NCI-H1436 treated with DMSO at 0.1 percent for 48 hours (cell line): Measurements from ENCODE around the gene MPC2.

Experiments
- DNase-seq: peaks from one replicate; lab custom pipeline; 2025; lab: John Stamatoyannopoulos, UW

The MPC2 gene

GRCh38 chr1:167936930-167937708 is at the start of gene MPC2:
MPC2 (minus strand) TSS chr1:167937072; CDS start chr1:167935841, 1,231 bp downstream.
- no peak for DNase-seq

DNA sequence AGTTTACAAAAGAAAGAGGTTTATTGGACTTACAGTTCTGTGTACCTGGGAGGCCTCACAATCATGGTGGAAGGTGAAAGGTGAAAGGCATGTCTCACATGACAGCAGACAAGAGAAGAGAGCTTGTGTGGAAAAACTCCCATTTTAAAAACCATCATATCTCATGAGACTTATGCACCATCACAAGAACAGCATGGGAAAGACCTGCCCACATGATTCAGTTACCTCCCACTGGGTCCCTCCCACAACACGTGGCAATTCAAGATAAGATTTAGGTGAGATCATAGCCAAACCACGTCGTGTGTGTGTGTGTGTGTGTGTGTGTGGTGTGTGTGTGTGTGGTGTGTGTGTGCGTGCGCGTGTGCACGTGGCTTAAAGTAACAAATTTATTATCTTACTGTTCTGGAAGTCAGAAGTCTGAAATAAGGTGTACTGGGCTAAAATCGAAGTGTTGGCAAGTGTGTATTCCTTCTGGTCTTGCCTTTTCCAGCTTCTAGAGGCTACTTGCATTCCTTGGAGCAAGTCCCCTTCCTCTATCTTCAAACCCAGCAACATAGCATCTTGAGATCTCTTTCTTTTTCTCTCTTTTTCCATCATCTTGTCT is 48.1 kb upstream of the MPC2 start:
- no peak for DNase-seq

DNA sequence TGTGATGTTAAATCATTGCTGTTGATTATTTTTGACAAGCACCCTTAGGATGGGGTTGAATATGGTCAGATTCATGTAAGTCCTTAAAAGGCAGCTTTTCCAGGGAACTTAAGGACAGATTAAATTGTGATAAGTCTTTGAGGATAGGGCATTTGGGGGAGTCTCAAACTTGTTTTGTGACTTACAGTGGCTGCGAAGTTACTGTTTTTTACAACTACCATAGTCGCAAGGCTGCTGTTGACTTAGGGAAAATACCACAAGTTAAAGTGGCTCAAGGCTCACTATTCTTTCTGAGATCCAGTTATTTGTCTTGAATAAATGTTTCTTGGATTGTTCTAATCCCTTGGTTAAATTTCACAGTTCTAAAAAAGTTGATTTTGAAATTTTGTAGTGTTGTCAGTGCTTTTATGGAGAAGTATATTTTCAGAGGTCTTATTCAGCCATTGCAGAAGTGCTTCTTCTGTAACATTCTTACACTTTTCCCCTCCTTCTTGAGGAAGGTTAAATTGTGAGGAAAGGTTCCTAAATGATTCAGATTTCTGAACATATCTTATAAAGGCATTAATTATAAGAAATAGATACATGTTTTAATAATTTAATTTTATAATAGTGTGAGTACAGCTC is 47.0 kb upstream of the MPC2 start:
- no peak for DNase-seq

- no peak for DNase-seq
Observed at GRCh38 chr1:167981933-167982332, 45.1 kb upstream of the MPC2 start.

- DNase-seq: no peak
Observed at GRCh38 chr1:167977245-167977644, 40.4 kb upstream of the MPC2 start.

DNA sequence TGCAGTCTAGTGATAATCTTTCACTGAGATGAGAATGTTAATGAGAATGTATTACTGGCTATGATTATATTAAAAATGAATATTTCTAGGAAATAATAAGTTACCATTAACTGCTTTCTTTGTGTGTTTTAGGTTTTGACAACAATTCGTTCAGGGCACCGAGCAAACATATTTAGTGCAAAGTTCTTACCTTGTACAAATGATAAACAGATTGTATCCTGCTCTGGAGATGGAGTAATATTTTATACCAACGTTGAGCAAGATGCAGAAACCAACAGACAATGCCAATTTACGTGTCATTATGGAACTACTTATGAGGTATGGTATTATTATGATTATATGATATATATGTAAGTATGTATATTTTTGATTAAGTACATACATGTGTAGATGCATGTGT is 37.8 kb upstream of the MPC2 start:
- DNase-seq: no peak

GRCh38 chr1:167973832-167974231 is 37.0 kb upstream of the MPC2 start:
- no peak for DNase-seq

DNA sequence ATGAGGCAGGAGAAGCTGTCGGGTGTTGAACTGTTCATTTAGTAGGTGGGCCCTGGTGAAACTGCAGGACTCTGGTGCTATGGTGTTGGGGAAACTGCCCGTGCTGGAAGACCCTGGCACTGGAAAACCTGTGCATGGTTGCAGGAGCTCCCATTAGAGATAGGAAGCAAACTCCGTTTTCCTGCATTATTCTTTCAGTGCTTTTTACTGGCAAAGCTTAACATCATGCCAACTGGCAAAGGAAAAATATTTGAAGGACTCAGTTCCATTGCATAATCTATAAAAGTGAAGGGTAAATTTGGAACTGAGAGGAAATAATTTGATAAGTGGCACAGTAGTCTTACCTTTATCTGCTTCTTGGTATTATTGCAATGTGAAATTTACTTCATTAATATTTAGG is 31.7 kb upstream of the MPC2 start:
- no peak for DNase-seq

DNA sequence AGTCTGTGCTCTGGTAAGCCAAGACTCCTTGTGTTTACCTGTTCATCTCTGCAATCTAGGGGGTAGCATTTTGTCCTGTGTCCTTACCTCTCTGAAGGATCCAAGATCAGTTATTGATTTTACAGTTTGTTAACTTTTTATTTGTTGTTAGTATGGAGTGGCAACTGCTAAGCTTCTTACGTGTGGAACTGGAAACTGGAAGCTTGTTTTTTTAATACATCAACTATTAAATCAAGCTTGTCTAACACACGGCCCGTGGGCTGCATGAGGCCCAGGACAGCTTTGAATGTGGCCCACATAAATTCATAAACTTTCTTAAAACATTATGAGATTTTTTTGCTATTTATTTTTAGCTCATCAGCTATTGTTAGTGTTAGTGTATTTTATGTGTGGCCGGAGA is 29.2 kb upstream of the MPC2 start:
- no peak for DNase-seq

- no peak for DNase-seq
Observed at GRCh38 chr1:167964646-167965045, 27.8 kb upstream of the MPC2 start.

DNA sequence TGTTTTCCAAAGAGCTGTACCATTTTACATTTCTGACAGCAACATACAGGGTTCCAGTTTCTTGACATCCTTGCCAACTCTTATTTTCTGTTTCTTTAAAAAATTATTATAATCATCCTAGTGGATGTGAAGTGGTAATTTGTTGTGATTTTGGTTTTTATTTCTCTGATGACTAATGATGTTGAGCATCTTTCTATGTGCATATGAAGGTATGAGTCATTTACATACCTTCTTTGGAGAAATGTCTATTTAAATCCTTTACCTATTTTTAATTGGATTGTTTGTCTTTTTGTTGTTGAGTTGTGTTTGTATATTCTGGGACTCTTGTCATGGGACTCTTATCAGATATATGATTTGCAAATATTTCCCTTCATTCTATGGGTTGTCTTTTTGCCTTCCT is 20.8 kb upstream of the MPC2 start:
- no peak for DNase-seq

DNA sequence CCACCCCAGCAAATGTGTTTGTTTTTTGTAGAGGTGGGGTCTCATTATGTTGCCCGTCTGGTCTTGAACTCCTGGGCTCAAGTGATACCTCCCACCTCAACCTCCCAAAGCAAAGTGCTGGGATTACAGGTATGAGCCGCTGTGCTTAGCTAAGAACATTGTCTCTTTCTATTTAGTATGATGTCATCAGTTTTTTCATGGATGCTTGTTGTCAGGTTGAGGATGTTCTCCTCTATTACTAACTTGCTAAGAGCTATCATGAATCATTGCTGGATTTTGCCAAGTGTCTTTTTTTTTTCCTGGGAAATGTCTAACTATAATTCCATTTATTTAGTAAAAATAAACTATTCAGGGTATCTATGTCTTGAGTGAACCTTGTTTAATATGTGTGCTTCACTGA is 19.0 kb upstream of the MPC2 start:
- no peak for DNase-seq

DNA sequence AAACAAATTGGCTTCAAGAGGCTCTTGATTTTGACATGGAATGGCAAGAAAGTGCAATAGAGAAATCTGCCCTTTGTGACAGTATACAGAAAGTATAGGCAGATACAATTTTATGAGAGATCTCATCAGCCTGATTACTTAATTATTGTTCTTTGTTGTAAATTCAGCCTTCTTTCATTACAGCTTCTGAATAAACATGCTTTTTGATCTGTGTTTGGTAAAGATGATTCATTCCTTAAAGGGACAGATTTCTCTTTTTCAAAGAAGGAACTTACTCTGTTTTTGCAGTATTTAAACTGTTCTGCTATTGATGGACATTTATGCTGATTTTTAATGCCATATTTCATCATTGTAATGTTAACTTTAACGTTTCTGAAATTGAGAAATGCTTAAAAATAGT is 13.7 kb upstream of the MPC2 start:
- no peak for DNase-seq

- no peak for DNase-seq
Observed at GRCh38 chr1:167949785-167950184, 12.9 kb upstream of the MPC2 start.

DNA sequence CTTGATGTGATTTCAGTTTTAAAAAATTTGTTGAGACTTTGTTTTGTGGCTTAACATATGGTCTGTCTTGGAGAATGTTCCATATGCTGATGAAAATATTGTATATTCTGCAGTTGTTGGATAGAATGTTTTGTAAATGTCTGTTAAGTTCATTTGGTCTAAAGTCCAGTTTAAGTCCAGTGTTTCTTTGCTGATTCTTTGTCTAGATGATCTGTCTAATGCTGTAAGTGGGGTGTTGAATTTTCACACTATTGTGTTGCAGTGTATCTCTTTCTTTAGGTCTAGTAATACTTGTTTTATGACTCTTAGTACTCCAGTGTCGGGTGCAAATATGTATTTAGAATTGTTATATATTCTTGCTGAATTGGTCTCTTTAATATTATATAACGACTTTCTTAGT is 10.9 kb upstream of the MPC2 start:
- no peak for DNase-seq

GRCh38 chr1:167943541-167943940 is 6.7 kb upstream of the MPC2 start:
- DNase-seq: no peak

DNA sequence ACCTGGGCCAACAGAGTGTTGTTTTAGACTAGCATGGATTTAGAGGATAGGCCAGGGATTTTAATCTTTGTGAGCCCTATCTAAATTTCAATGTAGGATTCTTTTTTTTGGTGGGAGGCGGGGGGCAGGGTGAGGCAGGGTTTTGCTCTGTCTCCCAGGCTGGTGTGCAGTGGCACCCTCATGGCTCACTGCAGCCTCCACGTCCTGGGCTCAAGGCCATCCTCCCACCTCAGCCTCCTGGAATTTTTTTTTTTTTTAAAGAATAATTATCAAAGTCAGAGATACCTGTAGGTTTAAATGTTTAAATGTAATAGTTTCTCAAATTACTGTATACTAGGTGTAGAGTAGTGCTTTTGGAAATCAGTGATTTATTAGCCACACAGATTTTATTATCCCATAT is 3.4 kb upstream of the MPC2 start:
- no peak for DNase-seq

DNA sequence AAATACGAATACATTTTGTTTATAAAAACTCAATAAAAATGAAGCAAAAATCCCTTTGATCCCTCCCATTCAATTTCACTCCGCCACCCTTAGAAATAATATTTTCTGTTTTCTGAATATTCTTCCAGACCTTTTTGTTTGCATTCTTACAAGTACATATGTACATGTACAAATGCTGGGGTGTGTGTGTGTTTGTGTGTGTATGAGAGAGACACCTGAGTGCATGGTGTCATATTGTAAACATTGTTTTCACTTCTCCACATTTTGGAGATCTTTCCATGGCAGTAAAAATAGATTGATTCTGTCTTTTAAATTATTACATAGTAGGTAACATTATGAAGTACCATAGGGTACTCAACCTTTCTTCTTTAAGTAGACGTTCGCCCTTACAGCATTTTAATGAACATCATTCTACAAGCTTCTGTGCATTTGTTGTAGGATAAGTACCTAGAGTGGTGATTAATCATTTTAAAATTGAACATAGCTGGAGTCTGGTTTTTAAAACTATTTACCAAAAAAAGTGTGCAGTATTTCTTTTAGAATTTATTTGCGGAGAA is 1.3 kb upstream of the MPC2 start:
- DNase-seq: no peak

DNA sequence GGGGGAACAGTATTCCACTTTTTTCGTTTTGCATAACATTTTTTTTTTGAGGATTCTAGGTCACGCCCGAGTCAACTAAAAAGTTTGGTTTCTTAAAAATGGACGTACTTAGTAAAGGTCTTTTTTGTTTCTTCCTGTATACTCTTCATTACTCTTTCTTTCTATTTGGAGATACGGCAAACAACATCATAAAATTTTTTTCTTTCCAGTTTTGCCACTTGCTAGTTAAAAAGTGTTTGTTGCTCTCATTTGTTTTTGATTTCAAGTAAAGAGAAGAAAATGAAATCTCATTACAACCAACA is 788 bp upstream of the MPC2 start:
- DNase-seq: no peak

GRCh38 chr1:167936068-167936929 is 573 bp downstream of the MPC2 start, which contains the start of gene DCAF6:
DCAF6 (plus strand) TSS chr1:167936683; CDS start chr1:167936912, 229 bp downstream.
- peak; percentile 91 for DNase-seq

- DNase-seq: no peak
Observed at GRCh38 chr1:167935216-167936067, 1.4 kb downstream of the MPC2 start.
